IMR-90 (cell line): ENCODE data around the gene SERBP1. TPM values are rescaled to one million over a fixed set of nuclear protein-coding genes. Genes with fewer than 3 reads are reported as not detected.
A peak's percentile ranks its signal among the peaks of the same experiment; 100 is the strongest.

Experiments used
- MAZ ChIP-seq: IDR thresholded peaks from 2 replicates; pipeline ENCODE4 v1.6.1; 2012; ENCODE audit warnings: low read depth, mild to moderate bottlenecking, low read length, improper control_type of control experiment, moderate library complexity, borderline replicate concordance
- polyA plus RNA-seq, 3 experiments: library from polyadenylated mRNA; depleted of rRNA; stranded (reverse); fragments of >200 nt; gene quantifications; 2 replicates each; pipeline ENCODE4 v1.2.3, GENCODE V29; 2012; ENCODE audit warnings: low replicate concordance in 1 of 3
- total RNA-seq: library from RNA; depleted of rRNA; stranded (reverse); fragments of >200 nt; gene quantifications from 2 replicates; pipeline ENCODE4 v1.2.3, GENCODE V29; 2012
- TF ChIP-seq, protein P1 (sequence below): fragments of 150-350 bp; IDR thresholded peaks from 2 replicates; pipeline ENCODE4 v1.6.1; 2016; ENCODE audit warnings: low read depth, mild to moderate bottlenecking, low read length, moderate library complexity, borderline replicate concordance

Gene SERBP1
- total and polyA plus RNA-seq, 2 of the 4 experiments (the other 2 are of a cell fraction): 94.1 to 153 TPM

GRCh38 chr1:67430358-67431155 lies at the start of gene SERBP1 (continued):
- peak; percentile 75; the same call in 1 of the 2 replicates for TF ChIP-seq MAZ
- TF ChIP-seq, protein P1, sequence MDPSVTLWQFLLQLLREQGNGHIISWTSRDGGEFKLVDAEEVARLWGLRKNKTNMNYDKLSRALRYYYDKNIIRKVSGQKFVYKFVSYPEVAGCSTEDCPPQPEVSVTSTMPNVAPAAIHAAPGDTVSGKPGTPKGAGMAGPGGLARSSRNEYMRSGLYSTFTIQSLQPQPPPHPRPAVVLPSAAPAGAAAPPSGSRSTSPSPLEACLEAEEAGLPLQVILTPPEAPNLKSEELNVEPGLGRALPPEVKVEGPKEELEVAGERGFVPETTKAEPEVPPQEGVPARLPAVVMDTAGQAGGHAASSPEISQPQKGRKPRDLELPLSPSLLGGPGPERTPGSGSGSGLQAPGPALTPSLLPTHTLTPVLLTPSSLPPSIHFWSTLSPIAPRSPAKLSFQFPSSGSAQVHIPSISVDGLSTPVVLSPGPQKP: no peak
